ENCODE results near the gene CGB1.

CGB1 gene

DNA sequence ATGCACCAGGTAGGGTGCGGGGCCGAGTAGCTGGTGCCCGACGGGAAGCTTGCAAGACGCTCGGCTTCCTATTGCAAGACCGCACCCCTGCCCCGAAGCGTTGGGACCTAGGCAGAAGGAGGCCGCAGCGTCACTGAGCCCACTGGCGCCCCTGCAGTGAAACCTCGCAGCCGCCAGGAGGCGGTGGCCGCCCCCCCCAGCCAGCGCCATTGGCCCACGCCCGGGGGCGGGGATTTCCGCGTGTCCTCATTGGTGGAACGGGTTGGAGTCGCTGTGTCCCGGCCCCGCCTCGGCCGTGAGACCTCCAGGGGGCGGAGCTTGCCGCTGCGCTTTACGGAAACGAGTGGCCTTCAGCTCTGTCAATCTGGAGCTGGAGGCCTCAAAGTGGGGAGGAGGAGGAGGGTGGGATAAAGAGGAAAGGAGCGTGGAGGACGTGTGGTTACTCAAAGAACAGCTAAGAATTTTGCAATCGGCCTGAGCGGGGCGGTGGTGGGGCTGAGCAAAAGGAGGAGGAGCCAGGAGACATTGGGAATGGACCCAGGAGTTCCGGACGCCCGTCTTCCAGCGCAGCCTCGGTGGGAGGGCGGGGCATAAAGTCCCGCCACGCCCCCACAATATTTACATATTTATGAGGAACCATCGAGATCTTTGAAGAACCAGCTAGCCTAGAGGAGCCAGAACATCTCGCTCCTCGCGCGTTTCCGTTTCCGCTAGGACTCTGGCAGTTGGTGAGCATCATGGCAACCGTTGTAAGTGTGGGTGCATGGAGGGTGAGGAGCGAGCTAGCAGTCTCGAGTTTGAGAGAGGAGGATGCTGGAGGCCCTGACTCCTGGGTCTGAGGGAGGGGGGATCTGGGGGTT, 43.3 kb downstream of the CGB1 start, which contains the start of the genes GYS1 and RUVBL2:
Gene GYS1 (minus strand): TSS at position 135 of the 860 bp plus-strand sequence. CDS start 197 bp downstream, outside the sequence.
Gene RUVBL2 (plus strand): TSS at position 713 of the 860 bp plus-strand sequence. CDS start 25 bp downstream, at position 738.
- peak; percentile 97 for DNase-seq

GRCh38 chr19:48992581-48993174, 44.0 kb downstream of the CGB1 start:
- no peak for DNase-seq

DNA sequence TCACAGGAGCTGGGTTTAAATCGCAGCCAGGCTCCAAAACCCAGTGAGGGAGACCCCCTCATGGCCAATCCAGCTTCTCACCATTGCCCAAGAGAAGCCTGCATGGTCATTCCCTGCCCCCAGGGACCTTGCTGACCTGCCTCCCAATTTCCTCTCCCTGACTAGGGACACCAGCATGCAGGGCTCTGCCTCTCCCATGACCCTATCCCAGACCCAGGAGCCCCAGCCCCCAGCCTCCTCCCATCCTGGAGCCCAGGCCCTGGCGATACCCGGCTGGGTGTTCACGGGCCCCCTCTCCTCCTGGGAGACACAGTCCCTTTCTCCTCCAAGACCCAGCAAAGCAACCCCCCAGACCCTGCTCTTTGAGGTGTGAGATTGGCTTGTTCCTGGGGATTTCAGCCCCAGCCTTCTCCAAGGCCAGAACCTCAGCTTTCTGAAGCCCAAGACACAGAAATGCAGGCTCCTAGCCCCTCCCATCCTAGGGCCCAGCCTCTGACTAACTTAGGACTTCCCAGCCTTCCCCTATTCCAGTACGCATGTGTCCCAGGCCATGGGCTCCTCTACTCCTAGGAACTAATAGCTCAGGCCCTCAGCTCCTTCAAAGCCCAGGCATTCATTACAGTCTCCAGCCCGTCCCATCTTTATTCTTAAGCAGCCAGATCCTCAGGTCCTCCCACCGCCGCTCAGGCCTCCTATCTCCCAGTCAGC, 44.7 kb downstream of the CGB1 start:
- no peak for DNase-seq

- DNase-seq = no peak
Measured at GRCh38 chr19:48991011-48991609, 45.6 kb downstream of the CGB1 start.

GRCh38 chr19:48990400-48990799, 46.3 kb downstream of the CGB1 start:
- no peak for DNase-seq

DNA sequence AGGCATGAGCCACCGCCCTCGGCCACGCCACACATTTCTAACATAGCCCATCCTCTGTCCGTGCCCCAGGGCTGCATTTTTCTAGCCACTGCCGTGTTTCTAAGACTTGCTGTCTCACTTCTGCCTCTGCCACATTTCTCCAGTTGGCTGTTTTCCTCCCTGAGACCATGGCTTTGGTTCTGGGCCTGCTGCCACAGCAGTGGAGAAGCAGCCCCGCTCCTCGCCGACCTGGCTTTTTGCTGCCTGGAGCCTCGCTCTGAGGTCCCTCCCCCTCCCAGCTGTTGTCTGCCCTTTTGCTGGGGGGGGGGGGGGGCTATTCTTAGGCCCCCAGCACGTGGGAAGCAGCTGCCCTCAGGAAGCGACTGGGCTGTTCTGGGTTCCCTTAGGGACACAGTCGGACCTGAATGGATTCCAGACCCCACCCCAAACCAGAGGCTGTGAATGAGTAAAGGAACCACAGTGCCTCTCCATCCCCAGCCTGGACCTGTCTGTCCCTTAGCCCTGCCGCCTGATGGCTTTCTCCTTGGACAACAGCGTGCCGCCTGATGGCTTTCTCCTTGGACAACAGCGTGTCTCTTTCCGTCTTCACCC, 46.9 kb downstream of the CGB1 start:
- no peak for DNase-seq

DNA sequence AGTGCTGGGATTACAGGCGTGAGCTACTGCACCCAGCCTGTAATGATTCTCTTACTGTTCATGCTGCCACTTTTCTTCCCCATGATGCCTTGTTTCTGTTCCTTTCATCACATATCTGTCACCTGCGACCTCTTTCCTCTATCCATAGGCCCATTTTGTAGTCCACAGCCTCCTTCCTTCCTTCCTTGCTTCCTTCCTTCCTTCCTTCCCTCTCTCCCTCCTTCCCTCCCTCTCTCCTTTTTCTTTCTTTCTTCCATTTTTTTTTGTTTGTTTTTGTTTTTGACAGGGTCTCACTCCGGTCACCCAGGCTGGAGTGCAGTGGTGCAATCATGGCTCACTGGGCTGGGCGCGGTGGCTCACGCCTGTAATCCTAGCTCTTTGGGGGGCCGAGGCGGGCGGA, 47.8 kb downstream of the CGB1 start:
- no peak for DNase-seq

GRCh38 chr19:48988286-48988685, 48.4 kb downstream of the CGB1 start:
- DNase-seq = no peak

GRCh38 chr19:48987323-48987722, 49.4 kb downstream of the CGB1 start:
- no peak for DNase-seq

DNA sequence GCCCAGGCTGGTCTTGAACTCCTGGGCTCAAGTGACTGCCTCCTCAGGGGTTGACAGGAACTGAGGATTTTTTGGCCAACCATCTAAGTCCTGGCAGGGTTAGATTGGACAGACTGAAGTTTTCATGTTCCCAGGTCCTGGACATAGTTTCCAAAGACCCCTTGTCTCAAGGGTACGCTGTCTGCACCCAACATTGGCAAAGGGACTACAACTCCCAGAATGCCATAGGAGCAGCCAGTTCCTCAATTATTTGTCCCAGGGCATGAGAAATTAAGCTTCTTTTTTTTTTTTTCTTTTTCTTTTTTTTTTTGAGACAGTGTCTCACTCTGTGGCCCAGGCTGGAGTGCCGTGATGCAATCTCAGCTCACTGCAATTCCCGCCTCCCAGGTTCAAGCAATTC, 50.5 kb downstream of the CGB1 start:
- DNase-seq = no peak

GRCh38 chr19:48985711-48986110, 51.0 kb downstream of the CGB1 start:
- no peak for DNase-seq
